C4-2B (cell line): Measurements from ENCODE around the gene COQ10B.

Experiments used
- ZFX ChIP-seq: fragments of 450-650 bp; IDR thresholded peaks from 2 replicates; pipeline ENCODE4 v1.6.1; 2017
- TF ChIP-seq, protein P1 (sequence below): fragments of 450-650 bp; conservative IDR thresholded peaks from 2 replicates; pipeline ENCODE4 v1.5.1; 2017; ENCODE audit warnings: mild to moderate bottlenecking

DNA sequence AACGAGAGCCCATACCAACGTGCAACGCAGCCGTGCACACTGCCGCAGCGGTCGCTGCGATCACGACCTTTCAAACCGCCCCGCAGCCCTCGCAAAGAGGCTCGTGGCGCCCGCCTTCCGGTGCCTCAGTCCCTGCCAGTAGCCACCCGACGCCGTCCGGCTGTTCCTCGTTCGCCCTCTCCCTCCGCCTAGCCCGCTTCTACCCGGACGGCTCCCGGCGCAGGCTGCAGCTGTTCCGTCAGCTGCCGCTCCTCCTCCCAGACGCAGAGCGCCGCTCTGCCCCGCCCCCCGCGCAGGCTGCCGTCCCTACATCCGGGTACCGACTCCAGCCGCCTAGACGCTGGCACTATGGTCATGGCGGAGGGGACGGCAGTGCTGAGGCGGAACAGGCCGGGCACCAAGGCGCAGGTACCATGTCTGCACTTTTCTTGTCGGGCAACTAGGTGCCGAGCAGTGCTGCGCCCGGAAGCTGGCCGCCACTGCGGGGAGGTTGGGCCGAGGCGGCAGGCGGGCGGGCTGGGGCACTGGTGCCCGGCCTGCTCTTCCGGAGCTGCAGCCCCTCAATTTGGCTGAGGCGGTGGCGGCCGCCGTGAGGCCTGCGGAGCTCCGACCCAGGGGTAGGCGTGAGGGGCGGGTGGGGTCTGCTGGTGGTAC lies 62.5 kb downstream of the COQ10B start, which contains the start of gene MOB4:
- TF ChIP-seq, protein P1, sequence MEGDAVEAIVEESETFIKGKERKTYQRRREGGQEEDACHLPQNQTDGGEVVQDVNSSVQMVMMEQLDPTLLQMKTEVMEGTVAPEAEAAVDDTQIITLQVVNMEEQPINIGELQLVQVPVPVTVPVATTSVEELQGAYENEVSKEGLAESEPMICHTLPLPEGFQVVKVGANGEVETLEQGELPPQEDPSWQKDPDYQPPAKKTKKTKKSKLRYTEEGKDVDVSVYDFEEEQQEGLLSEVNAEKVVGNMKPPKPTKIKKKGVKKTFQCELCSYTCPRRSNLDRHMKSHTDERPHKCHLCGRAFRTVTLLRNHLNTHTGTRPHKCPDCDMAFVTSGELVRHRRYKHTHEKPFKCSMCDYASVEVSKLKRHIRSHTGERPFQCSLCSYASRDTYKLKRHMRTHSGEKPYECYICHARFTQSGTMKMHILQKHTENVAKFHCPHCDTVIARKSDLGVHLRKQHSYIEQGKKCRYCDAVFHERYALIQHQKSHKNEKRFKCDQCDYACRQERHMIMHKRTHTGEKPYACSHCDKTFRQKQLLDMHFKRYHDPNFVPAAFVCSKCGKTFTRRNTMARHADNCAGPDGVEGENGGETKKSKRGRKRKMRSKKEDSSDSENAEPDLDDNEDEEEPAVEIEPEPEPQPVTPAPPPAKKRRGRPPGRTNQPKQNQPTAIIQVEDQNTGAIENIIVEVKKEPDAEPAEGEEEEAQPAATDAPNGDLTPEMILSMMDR, result no peak
- TF ChIP-seq ZFX, result peak; percentile 96
